Hepatocyte (in vitro differentiated cells): ENCODE results near the gene IZUMO1R.

Experiments
- EZH2 ChIP-seq: fragments of 200-600 bp; sonication (generic); IDR thresholded peaks from 2 replicates; pipeline ENCODE4 v1.6.1; 2016; ENCODE audit warnings: antibody characterized with exemption, mild to moderate bottlenecking, borderline replicate concordance
- EZH2phosphoT487 ChIP-seq: fragments of 200-600 bp; sonication (generic); IDR thresholded peaks from one replicate; pipeline ENCODE4 v1.6.1; 2018; ENCODE audit warnings: antibody characterized with exemption, mild to moderate bottlenecking, low read depth, moderate library complexity; ENCODE audit not compliant: unreplicated experiment, severe bottlenecking
- TF ChIP-seq, protein P1 (sequence below): fragments of 200-600 bp; sonication (generic); IDR thresholded peaks from 2 replicates; pipeline ENCODE4 v1.5.1; 2016; ENCODE audit warnings: antibody characterized with exemption, mild to moderate bottlenecking; ENCODE audit not compliant: poor library complexity

DNA sequence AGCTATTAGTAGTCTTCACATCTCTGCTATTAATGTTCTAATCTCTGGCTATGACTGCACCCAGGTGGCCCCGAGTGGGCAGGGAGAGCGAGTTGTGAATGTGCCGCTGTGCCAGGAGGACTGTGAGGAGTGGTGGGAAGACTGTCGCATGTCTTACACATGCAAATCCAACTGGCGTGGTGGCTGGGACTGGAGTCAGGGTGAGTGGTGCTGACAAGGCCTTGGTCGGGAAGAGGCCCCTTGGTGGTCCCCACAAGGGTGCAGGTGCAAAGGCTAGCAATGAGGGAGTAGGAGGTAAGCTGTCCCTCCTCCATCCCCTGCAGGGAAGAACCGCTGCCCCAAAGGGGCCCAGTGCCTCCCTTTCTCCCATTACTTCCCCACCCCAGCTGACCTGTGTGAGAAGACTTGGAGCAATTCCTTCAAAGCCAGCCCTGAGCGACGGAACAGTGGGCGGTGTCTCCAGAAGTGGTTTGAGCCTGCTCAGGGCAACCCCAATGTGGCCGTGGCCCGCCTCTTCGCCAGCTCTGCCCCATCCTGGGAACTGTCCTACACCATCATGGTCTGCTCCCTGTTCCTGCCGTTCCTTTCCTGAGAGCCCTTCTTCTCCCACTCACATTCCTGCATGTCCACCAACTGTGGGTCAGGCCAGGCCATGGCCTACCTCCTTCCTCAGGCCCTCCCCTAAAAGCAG, 2.9 kb downstream of the IZUMO1R start:
- TF ChIP-seq, protein P1, sequence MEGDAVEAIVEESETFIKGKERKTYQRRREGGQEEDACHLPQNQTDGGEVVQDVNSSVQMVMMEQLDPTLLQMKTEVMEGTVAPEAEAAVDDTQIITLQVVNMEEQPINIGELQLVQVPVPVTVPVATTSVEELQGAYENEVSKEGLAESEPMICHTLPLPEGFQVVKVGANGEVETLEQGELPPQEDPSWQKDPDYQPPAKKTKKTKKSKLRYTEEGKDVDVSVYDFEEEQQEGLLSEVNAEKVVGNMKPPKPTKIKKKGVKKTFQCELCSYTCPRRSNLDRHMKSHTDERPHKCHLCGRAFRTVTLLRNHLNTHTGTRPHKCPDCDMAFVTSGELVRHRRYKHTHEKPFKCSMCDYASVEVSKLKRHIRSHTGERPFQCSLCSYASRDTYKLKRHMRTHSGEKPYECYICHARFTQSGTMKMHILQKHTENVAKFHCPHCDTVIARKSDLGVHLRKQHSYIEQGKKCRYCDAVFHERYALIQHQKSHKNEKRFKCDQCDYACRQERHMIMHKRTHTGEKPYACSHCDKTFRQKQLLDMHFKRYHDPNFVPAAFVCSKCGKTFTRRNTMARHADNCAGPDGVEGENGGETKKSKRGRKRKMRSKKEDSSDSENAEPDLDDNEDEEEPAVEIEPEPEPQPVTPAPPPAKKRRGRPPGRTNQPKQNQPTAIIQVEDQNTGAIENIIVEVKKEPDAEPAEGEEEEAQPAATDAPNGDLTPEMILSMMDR = no peak
- no peak for TF ChIP-seq EZH2phosphoT487
- TF ChIP-seq EZH2 = no peak
